Stimulated activated CD8-positive, alpha-beta memory T cell treated with anti-CD3 and anti-CD28 coated beads, Interleukin-12 subunit alpha, Interleukin-12 subunit beta, amount 100 ng/mL, for 24 hours (primary cell): Measurements from ENCODE around the gene RNF151.

Source experiments
- DNase-seq: peaks from one replicate; pipeline ENCODE4 v3.0.0-alpha.2; 2020; ENCODE audit errors: extremely low read depth

Gene RNF151

GRCh38 chr16:1991588-1991947, 24.9 kb downstream of the RNF151 start:
- no peak for DNase-seq

- peak; percentile 90 for DNase-seq
Measured at GRCh38 chr16:1991948-1992703, 25.5 kb downstream of the RNF151 start.

- no peak for DNase-seq
Measured at GRCh38 chr16:1992704-1993317, 26.2 kb downstream of the RNF151 start.

GRCh38 chr16:1993731-1994131, 27.1 kb downstream of the RNF151 start:
- DNase-seq, result no peak

- DNase-seq, result no peak
Measured at GRCh38 chr16:1997494-1998359, 31.1 kb downstream of the RNF151 start.

- DNase-seq, result no peak
Measured at GRCh38 chr16:1998360-1998835, 31.7 kb downstream of the RNF151 start.

- no peak for DNase-seq
Measured at GRCh38 chr16:1998852-1999801, 32.5 kb downstream of the RNF151 start.

- no peak for DNase-seq
Measured at GRCh38 chr16:1999866-2000514, 33.3 kb downstream of the RNF151 start.

- DNase-seq, result no peak
Measured at GRCh38 chr16:2001035-2001434, 34.4 kb downstream of the RNF151 start.

GRCh38 chr16:2001456-2002355, 35.0 kb downstream of the RNF151 start:
- DNase-seq, result no peak

GRCh38 chr16:2002406-2003230, 36.0 kb downstream of the RNF151 start:
- no peak for DNase-seq

GRCh38 chr16:2003231-2003826, 36.7 kb downstream of the RNF151 start:
- no peak for DNase-seq

- DNase-seq, result peak; percentile 66
Measured at GRCh38 chr16:2003827-2004641, 37.4 kb downstream of the RNF151 start.

GRCh38 chr16:2004795-2005517, 38.3 kb downstream of the RNF151 start:
- no peak for DNase-seq

- DNase-seq, result no peak
Measured at GRCh38 chr16:2005646-2006045, 39.0 kb downstream of the RNF151 start.

GRCh38 chr16:2006317-2006716, 39.7 kb downstream of the RNF151 start:
- no peak for DNase-seq
